A673 (cell line): ENCODE measurements around the gene RETREG2.

Experiments
- EZH2 ChIP-seq: fragments of 200-600 bp; sonication (generic); IDR thresholded peaks from 2 replicates; pipeline ENCODE4 v1.6.1; 2017; ENCODE audit warnings: borderline replicate concordance, low read depth, mild to moderate bottlenecking, mixed read lengths, antibody characterized with exemption, low read length; ENCODE audit not compliant: poor library complexity, severe bottlenecking
- TF ChIP-seq, protein P1 (sequence below): fragments of 300-800, 200-600 bp; sonication (generic); conservative IDR thresholded peaks from 2 replicates; pipeline ENCODE4 v1.5.1; 2017; ENCODE audit warnings: low read depth, mild to moderate bottlenecking, antibody characterized with exemption, low read length, moderate library complexity, mixed read lengths

DNA sequence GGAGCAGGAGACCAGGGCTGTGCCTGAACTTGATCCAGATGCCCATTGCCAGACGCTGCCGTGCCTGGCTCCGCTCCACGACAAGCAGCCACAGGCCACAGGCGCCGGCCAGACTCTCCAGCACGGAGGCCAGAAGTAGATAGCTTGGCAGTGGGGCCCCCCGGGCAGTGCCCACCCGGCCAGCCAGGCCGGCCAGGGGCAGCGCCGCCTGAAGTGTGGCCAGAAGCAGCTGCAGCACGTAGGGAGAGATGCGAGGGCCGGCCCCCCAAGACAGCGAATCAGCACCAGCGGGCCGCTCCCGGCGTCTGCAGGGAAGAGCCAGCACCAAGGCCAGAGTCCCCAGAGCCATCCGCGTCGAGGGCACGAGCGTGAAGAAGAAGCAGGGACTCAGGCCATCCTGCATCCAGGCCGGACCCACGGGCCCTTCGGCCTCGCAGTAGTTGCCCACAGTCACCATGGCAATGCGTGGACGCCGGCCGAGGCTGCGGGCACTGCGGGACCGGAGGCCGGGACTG, 40.2 kb downstream of the RETREG2 start:
- TF ChIP-seq, protein P1, sequence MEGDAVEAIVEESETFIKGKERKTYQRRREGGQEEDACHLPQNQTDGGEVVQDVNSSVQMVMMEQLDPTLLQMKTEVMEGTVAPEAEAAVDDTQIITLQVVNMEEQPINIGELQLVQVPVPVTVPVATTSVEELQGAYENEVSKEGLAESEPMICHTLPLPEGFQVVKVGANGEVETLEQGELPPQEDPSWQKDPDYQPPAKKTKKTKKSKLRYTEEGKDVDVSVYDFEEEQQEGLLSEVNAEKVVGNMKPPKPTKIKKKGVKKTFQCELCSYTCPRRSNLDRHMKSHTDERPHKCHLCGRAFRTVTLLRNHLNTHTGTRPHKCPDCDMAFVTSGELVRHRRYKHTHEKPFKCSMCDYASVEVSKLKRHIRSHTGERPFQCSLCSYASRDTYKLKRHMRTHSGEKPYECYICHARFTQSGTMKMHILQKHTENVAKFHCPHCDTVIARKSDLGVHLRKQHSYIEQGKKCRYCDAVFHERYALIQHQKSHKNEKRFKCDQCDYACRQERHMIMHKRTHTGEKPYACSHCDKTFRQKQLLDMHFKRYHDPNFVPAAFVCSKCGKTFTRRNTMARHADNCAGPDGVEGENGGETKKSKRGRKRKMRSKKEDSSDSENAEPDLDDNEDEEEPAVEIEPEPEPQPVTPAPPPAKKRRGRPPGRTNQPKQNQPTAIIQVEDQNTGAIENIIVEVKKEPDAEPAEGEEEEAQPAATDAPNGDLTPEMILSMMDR = no peak
- no peak for TF ChIP-seq EZH2
